Measurements from ENCODE around the gene ORC5.

GRCh38 chr7:104137511-104137910, 70.3 kb downstream of the ORC5 start:
- TF ChIP-seq, protein P1, sequence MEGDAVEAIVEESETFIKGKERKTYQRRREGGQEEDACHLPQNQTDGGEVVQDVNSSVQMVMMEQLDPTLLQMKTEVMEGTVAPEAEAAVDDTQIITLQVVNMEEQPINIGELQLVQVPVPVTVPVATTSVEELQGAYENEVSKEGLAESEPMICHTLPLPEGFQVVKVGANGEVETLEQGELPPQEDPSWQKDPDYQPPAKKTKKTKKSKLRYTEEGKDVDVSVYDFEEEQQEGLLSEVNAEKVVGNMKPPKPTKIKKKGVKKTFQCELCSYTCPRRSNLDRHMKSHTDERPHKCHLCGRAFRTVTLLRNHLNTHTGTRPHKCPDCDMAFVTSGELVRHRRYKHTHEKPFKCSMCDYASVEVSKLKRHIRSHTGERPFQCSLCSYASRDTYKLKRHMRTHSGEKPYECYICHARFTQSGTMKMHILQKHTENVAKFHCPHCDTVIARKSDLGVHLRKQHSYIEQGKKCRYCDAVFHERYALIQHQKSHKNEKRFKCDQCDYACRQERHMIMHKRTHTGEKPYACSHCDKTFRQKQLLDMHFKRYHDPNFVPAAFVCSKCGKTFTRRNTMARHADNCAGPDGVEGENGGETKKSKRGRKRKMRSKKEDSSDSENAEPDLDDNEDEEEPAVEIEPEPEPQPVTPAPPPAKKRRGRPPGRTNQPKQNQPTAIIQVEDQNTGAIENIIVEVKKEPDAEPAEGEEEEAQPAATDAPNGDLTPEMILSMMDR (IDR thresholded peaks at IDR 0.05) = no peak
- no peak for TF ChIP-seq POLR2A (IDR thresholded peaks at IDR 0.05)

Measured in body of pancreas (tissue), 4 donors.